ENCODE results near the gene SLC38A4.

GRCh38 chr12:46875095-46875494 lies 49.3 kb upstream of the SLC38A4 start:
- no peak for TF ChIP-seq CTCF (IDR thresholded peaks at IDR 0.05 in 8 of 11, conservative IDR thresholded peaks at IDR 0.05 in 3 of 11)
- no peak for TF ChIP-seq POLR2A (IDR thresholded peaks at IDR 0.05)
